ENCODE data around the gene IL27RA. TPM values are rescaled to one million over a fixed set of nuclear protein-coding genes. Genes with fewer than 3 reads are reported as not detected.

Gene IL27RA
- total and polyA plus RNA-seq, 2 of the 4 experiments (the other 2 are of a cell fraction), result 2.9 to 5.1 TPM

DNA sequence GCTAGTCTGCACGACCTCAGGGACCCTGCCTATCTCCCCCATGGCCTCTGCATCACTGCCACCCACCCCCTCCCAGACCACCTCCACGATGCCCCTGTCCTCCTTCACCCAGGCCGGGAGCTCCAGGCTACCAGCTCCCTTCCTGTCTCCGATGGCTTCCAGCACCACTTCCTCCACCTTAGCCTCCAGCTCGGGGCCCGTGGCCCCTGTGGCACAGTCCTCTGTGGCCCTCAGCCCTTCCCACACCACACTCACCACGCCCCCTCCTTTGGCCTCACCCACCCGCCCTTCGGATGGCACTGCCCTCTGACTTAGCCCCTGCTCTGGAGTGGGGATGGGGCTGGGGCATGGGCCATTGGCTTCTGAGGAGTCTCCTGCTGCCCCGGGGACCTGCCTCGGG, 23.2 kb downstream of the IL27RA start:
- DNase-seq, result no peak
- CTCF ChIA-PET, result interaction anchor here (0.5 kb wide), 1 partner anchor 255 kb away, joined by 3 read pairs; no protein-coding TSS in a partner anchor
- dilution Hi-C loops (cut with HindIII; ENCODE audit: low sequenced_read_pairs, unreplicated experiment), result no loop called here

More for the DNA sequence above, 23.2 kb downstream of the IL27RA start:
- Histone ChIP-seq H2BK5ac (ENCODE audit: low read depth, low read length, poor library complexity, severe bottlenecking) (no peak overlapping the region), H2BK15ac (ENCODE audit: low read depth, low read length) (no peak overlapping the region), H3K4me3 (ENCODE audit: insufficient read depth, low read depth, low read length) (no peak overlapping the region), H3K14ac (replicated peaks; ENCODE audit: low read depth, low read length) (no peak overlapping the region), H3K27me3 (ENCODE audit: control insufficient read depth, insufficient read depth, low read length) (peaks cover 32% of the 10 kb centered on the region), H2BK20ac (ENCODE audit: low read depth, low read length) (no peak overlapping the region), H4K8ac (ENCODE audit: low read depth in 2 of 2, low read length in 2 of 2) (no peak overlapping the region), H3K23ac (ENCODE audit: low read depth, low read length) (no peak overlapping the region), H2AK5ac (ENCODE audit: low read depth, low read length) (no peak overlapping the region), H3K9me1 (ENCODE audit: insufficient read depth, low read length) (no peaks in the 10 kb centered on the region), H3K4me1 (ENCODE audit: control insufficient read depth, insufficient read depth, low read length) (peaks cover 1% of the 10 kb centered on the region; the same call in 1 of the 2 replicates), H2BK120ac (ENCODE audit: low read depth, low read length) (no peak overlapping the region), H3K56ac (ENCODE audit: extremely low read depth, insufficient read depth, low read length) (no peak overlapping the region), H3K18ac (ENCODE audit: low read depth, low read length) (no peak overlapping the region), H4K91ac (ENCODE audit: insufficient read depth, low read depth, low read length) (no peak overlapping the region), H3K9ac (ENCODE audit: low read depth, low read length) (no peak overlapping the region), H3K4me2 (ENCODE audit: low read depth, low read length) (no peak overlapping the region), H2AFZ (replicated peaks; ENCODE audit: low read length, poor library complexity) (no peak overlapping the region), H3K36me3 (ENCODE audit: control insufficient read depth, insufficient read depth, low read length) (no peaks in the 10 kb centered on the region), H3K79me1 (ENCODE audit: low read depth in 1 of 2, low read length in 2 of 2) (no peaks in the 10 kb centered on the region), H3K4ac (ENCODE audit: low read depth, low read length) (no peak overlapping the region), H4K5ac (ENCODE audit: low read depth, low read length) (no peak overlapping the region), H4K20me1 (ENCODE audit: insufficient read depth, low read length) (no peaks in the 10 kb centered on the region), H3K27ac (ENCODE audit: insufficient read depth, low read length) (no peak overlapping the region), H2AK9ac (replicated peaks; ENCODE audit: low read depth, low read length, poor library complexity) (no peak overlapping the region), H3K9me3 (ENCODE audit: control insufficient read depth, insufficient read depth, low read length) (peaks cover 2% of the 10 kb centered on the region; the same call in 1 of the 2 replicates)
- intact Hi-C loops (cut with micrococcal nuclease) (no loop called here), in situ Hi-C loops (cut with MboI; ENCODE audit: low sequenced_read_pairs) (no loop called here)
- ATAC-seq (ENCODE audit: low read depth), result no peak
- WGBS, 2 experiments (ENCODE audit: extremely low coverage in 2 of 2, insufficient read length in 1 of 2), result 54% methylated on average over 2 of the region's 11 CpGs; no CpG with 5 or more reads in 1 of the 2 experiments
- TF ChIP-seq SMC3 (IDR thresholded peaks at IDR 0.05; ENCODE audit: low read depth, low read length) (no peak), MXI1 (IDR thresholded peaks at IDR 0.05; ENCODE audit: borderline replicate concordance, low read depth, low read length) (no peak), CHD1 (IDR thresholded peaks at IDR 0.05; ENCODE audit: low read depth, low read length) (no peak), RCOR1 (IDR thresholded peaks at IDR 0.05; ENCODE audit: insufficient replicate concordance, low read length) (no peak)
- TF ChIP-seq, protein P1, sequence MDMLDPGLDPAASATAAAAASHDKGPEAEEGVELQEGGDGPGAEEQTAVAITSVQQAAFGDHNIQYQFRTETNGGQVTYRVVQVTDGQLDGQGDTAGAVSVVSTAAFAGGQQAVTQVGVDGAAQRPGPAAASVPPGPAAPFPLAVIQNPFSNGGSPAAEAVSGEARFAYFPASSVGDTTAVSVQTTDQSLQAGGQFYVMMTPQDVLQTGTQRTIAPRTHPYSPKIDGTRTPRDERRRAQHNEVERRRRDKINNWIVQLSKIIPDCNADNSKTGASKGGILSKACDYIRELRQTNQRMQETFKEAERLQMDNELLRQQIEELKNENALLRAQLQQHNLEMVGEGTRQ (IDR thresholded peaks at IDR 0.05; ENCODE audit: low read depth, low read length), result no peak
- POLR2A ChIA-PET (ENCODE audit: unreplicated experiment), result no interaction called here
- BruUV-seq (replicated peaks), result no TSS peak

Data from IMR-90 (cell line).